HG02870 (cell line): ENCODE measurements around the gene RAD51B.
"Not testable (repeated sequence)": the region's sequence is repeated elsewhere in the genome, so short reads cannot be mapped to it uniquely, and the experiment has no call there.

Experiments used
- ATAC-seq: cut with Tn5 transposase; IDR thresholded peaks from one replicate; pipeline ENCODE4 v1.9.1; 2021; ENCODE audit warnings: mild to moderate bottlenecking, moderate library complexity; ENCODE audit not compliant: unreplicated experiment

Gene RAD51B

GRCh38 chr14:68245146-68246073 is 425.8 kb downstream of the RAD51B start:
- ATAC-seq, result no peak

GRCh38 chr14:68246074-68246785 is 426.7 kb downstream of the RAD51B start:
- no peak for ATAC-seq

- no peak for ATAC-seq
Observed at GRCh38 chr14:68246786-68247105, 427.2 kb downstream of the RAD51B start.

GRCh38 chr14:68247274-68247673 is 427.7 kb downstream of the RAD51B start:
- ATAC-seq, result no peak

GRCh38 chr14:68247676-68248268 is 428.2 kb downstream of the RAD51B start:
- ATAC-seq, result no peak

GRCh38 chr14:68248481-68249255 is 429.1 kb downstream of the RAD51B start:
- ATAC-seq, result no peak

GRCh38 chr14:68249661-68250451 is 430.3 kb downstream of the RAD51B start:
- ATAC-seq, result no peak

GRCh38 chr14:68250927-68251768 is 431.6 kb downstream of the RAD51B start:
- ATAC-seq, result no peak

- no peak for ATAC-seq
Observed at GRCh38 chr14:68251769-68252100, 432.2 kb downstream of the RAD51B start.

GRCh38 chr14:68253160-68253780 is 433.7 kb downstream of the RAD51B start:
- ATAC-seq, result no peak

- ATAC-seq, result no peak
Observed at GRCh38 chr14:68253878-68254528, 434.4 kb downstream of the RAD51B start.

- ATAC-seq, result no peak
Observed at GRCh38 chr14:68254669-68255527, 435.3 kb downstream of the RAD51B start.

- no peak for ATAC-seq
Observed at GRCh38 chr14:68255693-68256178, 436.2 kb downstream of the RAD51B start.

GRCh38 chr14:68257969-68258368 is 438.4 kb downstream of the RAD51B start:
- no peak for ATAC-seq

- not testable (repeated sequence) for ATAC-seq
Observed at GRCh38 chr14:68258995-68259394, 439.4 kb downstream of the RAD51B start.

- no peak for ATAC-seq
Observed at GRCh38 chr14:68260121-68260520, 440.5 kb downstream of the RAD51B start.

- ATAC-seq, result no peak
Observed at GRCh38 chr14:68261092-68261842, 441.7 kb downstream of the RAD51B start.
